Stomach (tissue), 9 donors: Measurements from ENCODE around the gene KIAA1217. TPM values are rescaled to one million over a fixed set of nuclear protein-coding genes. Genes with fewer than 3 reads are reported as not detected.
A peak's percentile ranks its signal among the peaks of the same experiment; 100 is the strongest.

ENCODE experiments used
- DNase-seq, 2 donors: peaks; one replicate each; pipeline versions ENCODE4 v3.0.0 to v3.0.0-alpha.2; 2013 to 2019
- H3K27ac ChIP-seq, 5 donors: fragments of 200-600 bp in 4 of 5; sonication (generic) in 4 of 5; one replicate each; pipeline ENCODE4 v1.5.1; 2013 to 2019; ENCODE audit warnings: mild to moderate bottlenecking in 1 of 5, moderate library complexity in 1 of 5
- H3K27me3 ChIP-seq, 3 donors: fragments of 200-600 bp; sonication (generic); one replicate each; pipeline ENCODE4 v1.5.1; 2017 to 2019; ENCODE audit warnings: mixed run types in 1 of 3
- H3K36me3 ChIP-seq, 4 donors: fragments of 200-600 bp; sonication (generic); 1 replicate in 3 of 4; 2 replicates in 1 of 4; pipeline ENCODE4 v1.5.1; 2016 to 2019
- H3K4me1 ChIP-seq, 4 donors: fragments of 200-600 bp; sonication (generic); one replicate each; pipeline ENCODE4 v1.5.1; 2016 to 2019
- H3K4me3 ChIP-seq, 4 donors: fragments of 200-600 bp; sonication (generic) in 3 of 4; one replicate each; pipeline ENCODE4 v1.5.1; 2016 to 2019; ENCODE audit warnings: mild to moderate bottlenecking in 1 of 4
- H3K9me3 ChIP-seq, 4 donors: fragments of 200-600 bp; sonication (generic); one replicate each; pipeline ENCODE4 v1.5.1; 2016 to 2019
- CTCF ChIP-seq, 7 experiments: fragments of 450-650 bp in 4 of 7; fragments of 200-600 bp in 3 of 7; sonication (generic) in 3 of 7; IDR thresholded peaks; one replicate each; pipeline ENCODE4 v1.5.1; 2016 to 2019; ENCODE audit warnings: antibody characterized with exemption in 7 of 7, control low read depth in 2 of 7, mild to moderate bottlenecking in 1 of 7
- EP300 ChIP-seq: sonication (generic); formaldehyde crosslinking; IDR thresholded peaks from one replicate; pipeline ENCODE4 v1.6.1; 2017; ENCODE audit warnings: antibody characterized with exemption
- POLR2A ChIP-seq, 4 donors: fragments of 450-650 bp; IDR thresholded peaks; one replicate each; pipeline ENCODE4 v1.6.1; 2016; ENCODE audit warnings: antibody characterized with exemption in 4 of 4, control low read depth in 2 of 4, mild to moderate bottlenecking in 1 of 4, moderate library complexity in 1 of 4
- POLR2AphosphoS5 ChIP-seq, 3 donors: sonication (generic); formaldehyde crosslinking; IDR thresholded peaks; one replicate each; pipeline ENCODE4 v1.6.1; 2016; ENCODE audit warnings: antibody characterized with exemption in 3 of 3
- WGBS, 5 donors: extraction: QIAGEN DNeasy Blood & Tissue Kit in 3 of 5; methylation state at CpG; one replicate each; pipeline versions ENCODE4 v1.1.5 to v1.1.7; 2013 to 2018; 5-methylcytosine and 5-hydroxymethylcytosine counted together
- intact Hi-C: fragments of 100-400 bp; cut with DNase I; formaldehyde crosslinking; loops from one replicate; pipeline ENCODE4 v1.15.1; 2023; ENCODE audit warnings: low total_unique reads
- polyA plus RNA-seq, 3 donors: library from polyadenylated mRNA; stranded (reverse); fragments of 200-250 nt; gene quantifications; one replicate each; pipeline ENCODE4 v1.2.3, GENCODE V29; 2013
- total RNA-seq, 5 donors: library from RNA; depleted of rRNA; stranded (reverse); fragments of >200 nt; gene quantifications; one replicate each; pipeline versions ENCODE4 v1.1.0 to v1.2.3, GENCODE V29; 2014 to 2016
- donor health status: healthy with polysubstance abuse.
- donor health status: Bipolar disorder and iron deficiency.
- donor health status: healthy.

KIAA1217 gene
- total and polyA plus RNA-seq, 8 donors = 6.2 to 112 (median 24.6) TPM

DNA sequence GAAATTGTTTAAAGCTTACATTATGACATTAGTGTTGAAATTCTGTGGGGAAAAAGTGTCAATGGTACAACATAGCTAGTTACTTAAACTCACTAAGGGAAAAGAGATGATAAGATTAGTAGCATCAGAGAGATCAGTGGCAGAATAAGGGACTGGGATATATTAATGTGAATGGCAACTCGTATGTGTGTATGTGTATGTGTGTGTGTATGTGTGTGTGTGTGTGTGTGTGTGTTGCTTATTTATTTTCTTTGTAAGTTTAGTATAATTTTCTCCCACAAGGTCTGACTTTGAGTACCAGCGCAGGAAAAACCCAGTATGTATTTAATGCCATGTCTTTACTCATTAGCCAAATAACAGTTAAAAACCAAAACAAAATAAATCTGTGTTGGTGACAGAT, 258.7 kb downstream of the KIAA1217 start:
- peak overlapping the region in 3 of 4 donors; percentile 29 to 35 (median 32) for H3K4me3 ChIP-seq

DNA sequence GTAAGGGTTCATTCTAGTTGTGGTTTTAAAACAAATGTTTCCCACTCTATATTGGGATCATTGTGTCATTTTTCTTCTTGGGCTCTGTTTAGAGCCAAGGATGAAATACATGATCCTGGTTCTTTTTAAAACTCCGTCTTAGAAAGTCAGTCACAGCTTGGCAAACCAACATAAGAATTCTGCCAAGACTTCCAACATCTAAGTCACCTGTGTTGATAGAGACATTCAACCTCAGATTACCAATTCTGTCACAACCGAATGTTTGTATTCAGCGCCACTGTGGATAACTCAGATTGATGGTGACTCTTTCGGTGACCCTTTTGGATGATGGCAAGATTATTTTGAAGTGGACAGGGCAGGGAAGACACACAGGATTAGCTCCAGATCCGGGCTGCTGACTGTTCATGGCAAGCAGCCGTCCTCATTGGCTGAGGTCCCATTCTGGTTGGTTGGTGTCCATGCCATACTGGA, 259.4 kb downstream of the KIAA1217 start:
- Histone ChIP-seq H3K4me1 (peaks cover 21 to 60% (median 37%) of the 10 kb centered on the region in 4 donors), H3K4me3 (peak overlapping the region in 3 of 4 donors; percentile 29 to 35 (median 32)), H3K36me3 (peaks cover 0 to 14% (median 9%) of the 10 kb centered on the region in 4 donors), H3K9me3 (no peaks in the 10 kb centered on the region), H3K27me3 (no peaks in the 10 kb centered on the region), H3K27ac (peak overlapping the region; percentile 50 to 96 (median 85))
- TF ChIP-seq EP300 = no peak
- TF ChIP-seq POLR2AphosphoS5 (IDR thresholded peaks at IDR 0.05) = no peak
- TF ChIP-seq POLR2A (IDR thresholded peaks at IDR 0.05) = no peak
- no peak for TF ChIP-seq CTCF (IDR thresholded peaks at IDR 0.05)
- peak in 1 of 2 donors; percentile 43 for DNase-seq
- WGBS, 5 donors = 26 to 45% (median 33%) methylated on average over 6 of the region's 6 CpGs
- intact Hi-C loops = no loop called here

More for the DNA sequence above, 258.7 kb downstream of the KIAA1217 start:
- peaks cover 0 to 7% (median 3%) of the 10 kb centered on the region in 4 donors for H3K36me3 ChIP-seq
- DNase-seq = no peak
- no peaks in the 10 kb centered on the region for H3K27me3 ChIP-seq
- H3K9me3 ChIP-seq = no peaks in the 10 kb centered on the region
- H3K27ac ChIP-seq = peak overlapping the region in 4 of 5 donors; percentile 84 to 96 (median 85)
- no peak for TF ChIP-seq EP300
- TF ChIP-seq POLR2AphosphoS5 (IDR thresholded peaks at IDR 0.05) = no peak
- no peak for TF ChIP-seq CTCF (IDR thresholded peaks at IDR 0.05)
- TF ChIP-seq POLR2A (IDR thresholded peaks at IDR 0.05) = no peak
- intact Hi-C loops = no loop called here
- WGBS, 5 donors = 43 to 53% (median 49%) methylated on average over 2 of the region's 2 CpGs
- peaks cover 28 to 67% (median 43%) of the 10 kb centered on the region in 4 donors for H3K4me1 ChIP-seq

GRCh38 chr10:24469993-24470392, 261.1 kb downstream of the KIAA1217 start:
- WGBS, 5 donors = 42 to 61% (median 45%) methylated on average over 8 of the region's 8 CpGs
- Histone ChIP-seq H3K27me3 (no peaks in the 10 kb centered on the region), H3K4me3 (no peak overlapping the region), H3K36me3 (peaks cover 9 to 28% (median 23%) of the 10 kb centered on the region in 4 donors), H3K4me1 (peaks cover 9 to 43% (median 23%) of the 10 kb centered on the region in 4 donors), H3K9me3 (no peaks in the 10 kb centered on the region), H3K27ac (peak overlapping the region; percentile 12 to 56 (median 44))
- DNase-seq = peak in 1 of 2 donors; percentile 63
- TF ChIP-seq CTCF (IDR thresholded peaks at IDR 0.05) (no peak), EP300 (no peak), POLR2AphosphoS5 (IDR thresholded peaks at IDR 0.05) (no peak), POLR2A (IDR thresholded peaks at IDR 0.05) (no peak)
- intact Hi-C loops = no loop called here

DNA sequence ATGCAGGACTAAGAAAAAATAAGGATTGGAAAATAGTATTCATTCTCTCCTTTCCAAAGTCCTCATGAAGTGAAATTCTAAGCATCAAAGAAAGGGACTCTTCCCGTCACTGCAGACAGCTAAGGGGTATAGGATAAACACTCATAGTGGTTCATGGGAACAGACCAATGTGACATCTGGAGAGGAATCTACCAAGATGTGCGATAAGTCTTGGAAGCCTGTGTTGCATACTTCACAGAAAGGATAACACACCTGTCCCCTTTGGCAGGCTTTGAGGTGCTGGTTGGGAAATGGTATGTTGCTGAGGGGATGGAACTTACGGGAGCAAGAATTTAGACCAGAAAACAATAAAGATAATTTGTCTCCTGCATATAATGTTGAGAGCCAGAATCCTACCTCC, 266.7 kb downstream of the KIAA1217 start:
- Histone ChIP-seq H3K4me3 (no peak overlapping the region), H3K36me3 (peaks cover 9 to 35% (median 30%) of the 10 kb centered on the region in 4 donors), H3K27me3 (no peaks in the 10 kb centered on the region), H3K27ac (no peak overlapping the region), H3K4me1 (peaks cover 0 to 5% (median 1%) of the 10 kb centered on the region in 4 donors), H3K9me3 (no peaks in the 10 kb centered on the region)
- no peak for DNase-seq
- no peak for TF ChIP-seq CTCF (IDR thresholded peaks at IDR 0.05)
- no peak for TF ChIP-seq POLR2AphosphoS5 (IDR thresholded peaks at IDR 0.05)
- TF ChIP-seq EP300 = no peak
- TF ChIP-seq POLR2A (IDR thresholded peaks at IDR 0.05) = no peak
- 78 to 98% (median 91%) methylated on average over 3 of the region's 3 CpGs for WGBS, 5 donors
- intact Hi-C loops = no loop called here
